ENCODE data around the gene MRAS.

MRAS gene

DNA sequence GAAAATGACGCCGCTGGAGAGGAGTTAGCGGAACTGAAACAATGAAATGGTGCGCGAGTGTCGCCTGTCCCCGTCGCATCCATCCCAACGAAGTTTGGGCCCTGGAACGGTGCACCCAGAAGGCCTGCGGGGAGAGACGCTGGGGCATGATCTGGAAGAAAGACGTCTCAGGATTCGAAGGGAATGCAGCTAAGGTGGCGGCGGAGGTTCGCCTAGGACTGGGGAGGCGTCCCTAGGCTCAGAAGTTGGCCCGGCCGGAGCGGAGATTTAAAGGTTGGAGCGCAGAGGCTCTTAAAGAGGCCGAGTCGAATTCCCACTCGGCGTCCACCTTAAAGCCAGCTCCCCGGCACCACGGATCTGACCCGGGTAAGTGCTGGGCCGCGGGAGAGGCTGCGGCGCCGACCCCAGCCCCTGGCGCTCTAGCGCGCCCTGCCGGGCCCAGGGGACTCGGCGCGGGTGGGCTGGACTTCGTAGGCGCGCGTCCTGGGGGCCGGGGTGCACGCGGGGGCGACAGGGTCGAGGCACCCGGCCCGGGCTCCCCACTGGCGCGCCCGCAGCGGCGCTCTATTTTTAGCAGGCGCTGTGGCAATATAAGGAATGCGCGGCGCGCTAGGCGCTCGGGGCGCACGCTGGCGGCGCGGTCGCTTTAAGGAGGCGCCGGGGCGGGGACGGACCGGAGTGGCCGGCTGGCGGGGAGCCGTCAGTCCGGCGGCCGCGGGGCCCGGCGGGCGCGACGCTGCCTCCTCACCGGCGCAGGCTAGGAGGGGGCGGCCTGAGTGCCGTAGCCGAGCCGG is at the start of gene MRAS:
TSS of gene MRAS (plus strand) at position 620 of the 794 bp plus-strand sequence. CDS start 24,305 bp downstream, outside the sequence.
- no peak for DNase-seq

GRCh38 chr3:138300647-138301046 is 47.7 kb upstream of the MRAS start:
- DNase-seq: no peak

DNA sequence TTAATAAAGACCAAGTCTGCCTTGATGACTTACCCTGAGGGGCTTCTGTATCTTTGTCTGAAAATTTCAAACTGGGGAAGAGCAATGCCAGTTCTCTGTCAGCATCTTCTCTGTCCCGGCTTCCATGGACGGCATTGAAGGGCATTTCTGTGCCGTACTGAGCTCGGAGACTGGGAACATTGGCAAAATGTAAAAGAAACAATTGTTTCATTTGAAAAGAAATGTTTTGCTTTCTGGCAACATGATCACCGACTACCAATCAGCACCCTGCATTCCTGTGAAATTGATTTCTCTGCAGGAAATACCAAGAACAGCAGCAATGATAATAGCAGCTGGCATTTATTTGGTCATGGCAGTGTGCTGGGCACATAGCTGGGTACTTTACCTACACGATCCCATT is 44.9 kb upstream of the MRAS start:
- DNase-seq: no peak

GRCh38 chr3:138307899-138308298 is 40.5 kb upstream of the MRAS start:
- no peak for DNase-seq

- no peak for DNase-seq
These were observed 39.6 kb upstream of the MRAS start for GRCh38 chr3:138308783-138309182.

GRCh38 chr3:138310494-138310893 is 37.9 kb upstream of the MRAS start:
- DNase-seq: no peak

DNA sequence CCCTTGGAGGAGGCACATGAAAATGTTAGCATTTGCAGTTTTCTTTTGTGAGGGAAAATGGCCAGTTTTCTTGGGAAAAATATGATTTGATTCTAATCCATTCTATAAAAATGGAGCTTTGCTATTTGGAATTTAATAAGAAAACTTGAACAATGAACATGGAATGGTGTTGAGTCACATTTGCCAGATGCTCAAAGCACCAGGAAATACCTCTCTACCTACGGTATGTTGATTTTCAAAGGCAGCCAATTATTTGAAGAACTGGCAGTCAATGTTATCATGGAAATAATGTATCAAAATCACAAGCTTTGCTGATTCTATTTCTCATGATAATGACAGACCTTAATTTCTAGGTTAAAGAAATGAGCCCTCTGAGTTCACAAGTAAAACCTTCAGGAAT is 33.6 kb upstream of the MRAS start:
- DNase-seq: no peak

DNA sequence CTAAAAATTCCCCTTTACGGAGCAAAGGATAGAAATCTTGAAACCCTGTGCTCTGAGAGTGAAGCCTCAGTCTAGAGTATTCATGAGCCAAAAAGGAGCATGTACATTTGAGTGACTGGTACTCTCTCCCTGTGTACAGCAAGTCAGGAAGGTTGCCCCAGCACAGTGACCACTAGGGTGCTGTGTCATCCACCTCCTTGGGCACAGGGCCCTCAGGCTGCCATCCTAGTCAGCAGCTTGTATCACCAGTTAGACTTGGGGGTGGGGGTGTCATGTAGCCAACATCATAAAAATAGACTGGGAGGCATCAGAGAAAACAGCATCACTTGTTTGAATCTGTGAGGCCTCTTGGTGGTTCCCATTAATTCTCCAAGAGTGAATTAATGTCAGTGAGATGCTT is 30.7 kb upstream of the MRAS start:
- DNase-seq: no peak

DNA sequence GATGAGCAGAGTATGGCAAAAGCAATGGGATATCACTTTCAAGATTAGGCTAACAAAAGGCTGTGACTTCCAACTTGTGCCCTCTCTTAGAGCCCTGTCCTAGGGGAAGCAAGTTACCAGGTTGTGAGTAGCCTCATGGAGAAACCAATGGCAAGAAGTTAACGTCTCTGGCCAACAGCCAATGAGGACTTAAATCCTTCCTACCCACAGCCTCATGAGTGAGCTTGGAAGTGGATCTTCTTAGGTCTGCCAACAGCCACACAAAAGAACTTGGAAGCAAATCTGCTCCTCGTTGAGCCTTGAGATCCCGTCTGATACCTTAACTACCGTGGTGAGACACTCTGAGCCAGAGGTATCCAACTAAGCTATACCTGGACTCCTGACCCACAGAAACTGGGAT is 24.4 kb upstream of the MRAS start:
- DNase-seq: no peak

GRCh38 chr3:138325990-138326389 is 22.4 kb upstream of the MRAS start:
- no peak for DNase-seq

- DNase-seq: no peak
These were observed 21.3 kb upstream of the MRAS start for GRCh38 chr3:138326866-138327595.

GRCh38 chr3:138327831-138328230 is 20.5 kb upstream of the MRAS start:
- no peak for DNase-seq

DNA sequence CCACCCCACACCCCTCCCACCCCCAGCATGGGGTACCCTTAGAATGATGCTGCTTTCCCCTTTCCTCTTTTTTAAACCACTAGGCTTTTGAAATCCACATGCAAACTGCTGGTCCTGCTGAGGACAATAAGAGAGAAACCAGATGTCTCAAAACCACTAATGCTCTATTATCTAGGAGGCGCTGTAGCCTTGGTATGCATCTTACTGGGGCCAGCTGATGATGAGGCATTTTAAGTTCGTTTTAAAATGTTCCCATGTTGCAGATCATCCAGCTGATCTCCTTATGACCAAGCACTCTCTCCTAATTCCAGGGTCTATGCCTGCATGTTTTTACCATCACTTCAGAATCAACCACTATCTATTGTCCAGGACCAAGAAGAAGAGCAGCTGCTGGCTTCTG is 20.0 kb upstream of the MRAS start:
- peak; percentile 38 to 40 for DNase-seq

- DNase-seq: peak; percentile 63 to 68
These were observed 19.0 kb upstream of the MRAS start, which contains the start of gene NME9 for GRCh38 chr3:138329127-138329983. TSS of gene NME9 (minus strand) at chr3:138329851. CDS start at chr3:138329335, 516 bp downstream.

DNA sequence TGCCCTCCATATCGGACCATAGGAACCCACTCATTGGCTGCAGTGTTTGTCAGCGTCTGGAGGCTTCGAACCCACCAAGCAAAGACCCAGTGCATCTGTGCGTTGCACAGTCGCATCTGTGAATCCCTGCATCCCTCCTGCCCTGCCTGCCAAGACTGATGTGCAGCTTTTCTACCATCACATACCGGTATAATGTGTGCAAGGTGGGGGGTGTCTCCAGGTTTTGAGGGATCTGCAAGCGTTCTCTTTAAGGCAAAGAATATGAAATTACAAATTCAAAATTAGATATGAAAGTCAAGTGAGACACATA is 18.4 kb upstream of the MRAS start:
- no peak for DNase-seq

DNA sequence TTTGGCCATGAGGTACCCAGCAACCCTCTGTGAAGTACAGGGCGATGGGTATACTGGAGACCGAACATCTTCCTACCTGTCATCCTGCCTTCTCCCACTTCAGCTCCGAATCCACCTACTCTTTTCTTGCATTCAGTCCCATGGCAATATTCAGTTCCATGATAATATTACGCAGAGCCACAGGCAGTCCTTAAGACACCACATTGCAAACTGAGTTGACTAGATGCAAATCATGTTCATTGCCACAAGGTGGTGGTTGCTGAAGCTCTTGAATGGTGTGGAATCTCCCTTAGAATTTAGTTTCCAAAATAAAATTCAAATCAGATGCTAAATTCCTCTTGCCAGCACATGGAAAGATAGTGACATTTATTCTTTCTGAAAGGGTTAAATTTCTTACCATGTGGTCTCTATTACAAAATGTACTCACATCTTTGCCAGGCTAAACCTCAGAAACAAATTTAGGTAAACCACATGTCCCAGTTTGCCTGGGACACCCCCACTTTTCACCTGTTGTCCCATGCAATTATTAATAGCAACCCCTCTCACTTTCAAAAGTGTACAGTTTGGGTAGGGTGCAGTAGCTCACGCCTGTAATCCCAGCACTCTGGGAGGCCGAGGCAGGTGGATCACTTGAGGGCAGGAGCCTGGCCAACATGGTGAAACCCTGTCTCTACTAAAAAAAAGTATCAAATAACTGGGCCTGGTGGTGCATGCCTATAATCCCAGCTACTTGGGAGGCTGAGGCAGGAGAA is 17.1 kb upstream of the MRAS start:
- DNase-seq: peak in 1 of 2 experiments; percentile 18

GRCh38 chr3:138332472-138333073 is 15.8 kb upstream of the MRAS start:
- DNase-seq: peak; percentile 55 to 56

DNA sequence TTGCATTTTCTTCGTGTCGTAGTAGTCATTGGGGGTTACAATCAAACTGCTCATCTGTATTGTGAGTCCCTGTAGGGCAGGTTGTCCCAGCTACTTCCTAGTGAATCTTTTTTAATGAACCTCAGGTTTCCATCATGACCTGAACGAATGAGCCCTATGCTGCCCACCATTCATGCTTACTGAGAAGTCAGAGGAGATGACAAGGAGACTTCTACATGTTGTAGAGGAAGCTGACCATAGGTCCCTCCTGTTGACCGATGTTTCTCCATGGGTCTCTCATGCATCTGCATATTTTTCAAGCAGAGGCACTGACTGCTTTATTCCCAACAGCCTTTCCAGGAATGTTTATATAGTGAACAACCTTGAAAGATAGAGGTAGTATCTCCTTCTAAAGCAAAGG is 13.8 kb upstream of the MRAS start:
- DNase-seq: no peak

GRCh38 chr3:138336454-138336999 is 11.9 kb upstream of the MRAS start:
- DNase-seq: no peak

- DNase-seq: no peak
These were observed 10.1 kb upstream of the MRAS start for GRCh38 chr3:138338244-138338643.

- DNase-seq: no peak
These were observed 9.6 kb upstream of the MRAS start for GRCh38 chr3:138338811-138339210.

DNA sequence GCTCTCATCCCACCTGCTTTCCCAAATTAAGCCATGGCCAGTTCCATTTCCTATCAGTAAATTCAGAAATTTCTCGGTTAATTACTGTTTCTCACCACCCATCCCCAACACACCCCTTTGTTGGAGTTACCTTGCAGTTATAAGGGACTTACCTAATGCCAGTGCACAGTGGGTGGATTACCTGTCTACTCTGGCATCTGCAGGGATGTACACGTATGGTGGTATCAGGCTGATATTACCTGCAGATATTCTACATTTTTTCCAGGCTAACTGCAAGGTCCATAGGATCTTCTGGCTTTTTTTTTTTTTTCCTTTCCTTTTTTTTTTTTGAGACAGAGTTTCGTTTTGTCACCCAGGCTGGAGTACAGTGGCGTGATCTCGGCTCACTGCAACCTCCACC is 7.9 kb upstream of the MRAS start:
- no peak for DNase-seq

Measured in AML-193 (cell line).